GM12872 (cell line): ENCODE data around the gene MSS51.

Source experiments
- CTCF ChIP-seq: IDR thresholded peaks from 3 replicates; pipeline ENCODE4 v1.5.1; 2011; ENCODE audit warnings: low read depth, mild to moderate bottlenecking, low read length, moderate library complexity; ENCODE audit not compliant: insufficient read depth

Gene MSS51

GRCh38 chr10:73405556-73405955 is 27.8 kb downstream of the MSS51 start:
- TF ChIP-seq CTCF: no peak

- no peak for TF ChIP-seq CTCF
Measured at GRCh38 chr10:73404690-73405089, 28.7 kb downstream of the MSS51 start.

GRCh38 chr10:73401636-73402035 is 31.7 kb downstream of the MSS51 start:
- TF ChIP-seq CTCF: no peak

- no peak for TF ChIP-seq CTCF
Measured at GRCh38 chr10:73399063-73399462, 34.3 kb downstream of the MSS51 start.

- 0 out of 3 replicates have a peak, but pooled peaks have one; percentile 9 for TF ChIP-seq CTCF
Measured at GRCh38 chr10:73398024-73398423, 35.3 kb downstream of the MSS51 start.

- no peak for TF ChIP-seq CTCF
Measured at GRCh38 chr10:73388228-73388627, 45.1 kb downstream of the MSS51 start.

- TF ChIP-seq CTCF: no peak
Measured at GRCh38 chr10:73386583-73386982, 46.8 kb downstream of the MSS51 start.

- TF ChIP-seq CTCF: no peak
Measured at GRCh38 chr10:73379064-73379748, 54.2 kb downstream of the MSS51 start.
